GM12874 (cell line): ENCODE results near the gene SPTBN5.

ENCODE experiments used
- CTCF ChIP-seq: IDR thresholded peaks from 2 replicates; pipeline ENCODE4 v1.5.1; 2011; ENCODE audit warnings: low read depth, mild to moderate bottlenecking, control low read depth, low read length, moderate library complexity; ENCODE audit not compliant: insufficient read depth

The SPTBN5 gene

GRCh38 chr15:41860049-41860828 is 33.6 kb downstream of the SPTBN5 start:
- no peak for TF ChIP-seq CTCF

- TF ChIP-seq CTCF: no peak
Observed at GRCh38 chr15:41858756-41859155, 35.1 kb downstream of the SPTBN5 start.

- TF ChIP-seq CTCF: no peak
Observed at GRCh38 chr15:41857316-41857715, 36.5 kb downstream of the SPTBN5 start.

GRCh38 chr15:41856716-41857115 is 37.1 kb downstream of the SPTBN5 start:
- TF ChIP-seq CTCF: no peak

GRCh38 chr15:41856262-41856661 is 37.6 kb downstream of the SPTBN5 start:
- TF ChIP-seq CTCF: no peak

- no peak for TF ChIP-seq CTCF
Observed at GRCh38 chr15:41855261-41855961, 38.4 kb downstream of the SPTBN5 start.

- no peak for TF ChIP-seq CTCF
Observed at GRCh38 chr15:41854443-41854842, 39.4 kb downstream of the SPTBN5 start.
